Vagina (tissue), 2 donors: ENCODE data around the gene KRTAP5-2. TPM values are rescaled to one million over a fixed set of nuclear protein-coding genes. Genes with fewer than 3 reads are reported as not detected.

Experiments
- DNase-seq, 2 donors: peaks; one replicate each; pipeline ENCODE4 v3.0.0-alpha.2; 2017; ENCODE audit errors: extremely low spot score in 2 of 2
- H3K27ac ChIP-seq: fragments of 200-600 bp; sonication (generic); one replicate; pipeline ENCODE4 v1.5.1; 2019
- H3K27me3 ChIP-seq: fragments of 200-600 bp; sonication (generic); one replicate; pipeline ENCODE4 v1.5.1; 2019
- H3K36me3 ChIP-seq, 2 donors: fragments of 200-600 bp; sonication (generic); one replicate each; pipeline ENCODE4 v1.5.1; 2017 to 2019
- H3K4me1 ChIP-seq: fragments of 200-600 bp; sonication (generic); one replicate; pipeline ENCODE4 v1.5.1; 2019
- H3K4me3 ChIP-seq, 2 donors: fragments of 200-600 bp; sonication (generic); 1 replicate in 1 of 2; 2 replicates in 1 of 2; pipeline ENCODE4 v1.5.1; 2016 to 2019
- H3K9me3 ChIP-seq: fragments of 200-600 bp; sonication (generic); one replicate; pipeline ENCODE4 v1.5.1; 2019
- CTCF ChIP-seq, 3 experiments: fragments of 450-650 bp in 2 of 3; fragments of 200-600 bp in 1 of 3; sonication (generic) in 1 of 3; IDR thresholded peaks; one replicate each; pipeline ENCODE4 v1.5.1; 2017 to 2019; ENCODE audit warnings: antibody characterized with exemption in 3 of 3, mild to moderate bottlenecking in 2 of 3, moderate library complexity in 2 of 3
- POLR2A ChIP-seq, 2 donors: fragments of 450-650 bp; IDR thresholded peaks; one replicate each; pipeline ENCODE4 v1.6.1; 2017; ENCODE audit warnings: antibody characterized with exemption in 2 of 2, mild to moderate bottlenecking in 2 of 2, moderate library complexity in 2 of 2
- POLR2AphosphoS5 ChIP-seq, 2 donors: sonication (generic); formaldehyde crosslinking; IDR thresholded peaks; one replicate each; pipeline ENCODE4 v1.9.0; 2017; ENCODE audit warnings: antibody characterized with exemption in 2 of 2, mild to moderate bottlenecking in 2 of 2, low read depth in 1 of 2; ENCODE audit not compliant: insufficient read depth in 1 of 2
- intact Hi-C: fragments of 100-400 bp; cut with DNase I; formaldehyde crosslinking; loops from one replicate; pipeline ENCODE4 v1.15.1; 2023
- total RNA-seq: library from RNA; depleted of rRNA; stranded (reverse); fragments of >200 nt; gene quantifications from one replicate; pipeline ENCODE4 v1.2.3, GENCODE V29; 2016

The KRTAP5-2 gene
- total RNA-seq, 1 donor from 2014 or later, result not detected

DNA sequence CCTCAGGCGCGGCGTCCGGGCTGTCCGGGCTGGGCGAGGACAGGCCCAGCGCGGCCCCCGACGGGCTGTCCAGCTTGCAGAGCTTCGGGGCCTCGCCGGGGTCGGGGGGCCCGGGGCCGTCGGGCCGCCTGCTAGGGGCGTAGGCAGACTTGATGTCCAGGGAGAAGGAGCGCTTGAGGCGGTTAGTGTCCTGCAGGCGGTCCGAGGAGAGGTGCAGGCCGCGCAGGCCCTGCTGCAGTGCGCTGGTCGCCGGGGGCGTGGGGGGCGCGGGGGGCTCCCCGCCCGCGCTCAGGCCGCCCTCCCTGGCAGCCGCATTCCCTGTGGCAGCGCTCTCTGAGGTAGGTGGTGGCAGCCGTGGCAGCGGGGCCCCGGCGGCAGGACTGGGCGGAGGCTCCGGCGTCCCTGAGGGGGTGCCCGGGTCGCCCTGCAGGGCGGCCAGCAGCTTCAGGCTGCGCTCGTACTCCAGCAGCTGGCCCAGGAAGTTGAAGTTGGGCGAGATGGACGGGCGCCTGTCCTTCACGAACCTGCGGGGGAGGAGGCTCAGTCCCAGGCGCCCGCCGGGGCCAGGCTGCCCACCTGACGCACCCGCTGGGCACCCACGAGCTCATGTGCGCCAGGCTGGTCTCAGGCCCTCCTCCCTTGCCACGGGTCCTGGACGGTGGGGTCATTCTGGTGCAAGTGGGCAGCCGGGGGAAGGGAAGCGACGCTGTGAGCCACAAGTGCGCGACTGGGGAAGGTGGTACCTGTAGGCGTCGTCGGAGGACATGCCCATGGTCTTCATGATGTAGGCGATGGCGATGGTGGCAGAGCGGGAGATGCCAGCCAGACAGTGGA, 40.8 kb downstream of the KRTAP5-2 start:
- Histone ChIP-seq H3K27me3 (no peaks in the 10 kb centered on the region), H3K4me3 (peak overlapping the region in 1 of 2 donors; percentile 11), H3K36me3 (no peaks in the 10 kb centered on the region), H3K27ac (peak overlapping the region; percentile 80), H3K9me3 (no peaks in the 10 kb centered on the region), H3K4me1 (peaks cover 29% of the 10 kb centered on the region)
- no peak for TF ChIP-seq POLR2A (IDR thresholded peaks at IDR 0.05)
- peak in 1 of 2 donors; percentile 28 for TF ChIP-seq POLR2AphosphoS5 (IDR thresholded peaks at IDR 0.05; ENCODE audit: insufficient read depth in 1 of 2, low read depth in 1 of 2)
- no peak for DNase-seq
- intact Hi-C loops, result no loop called here

DNA sequence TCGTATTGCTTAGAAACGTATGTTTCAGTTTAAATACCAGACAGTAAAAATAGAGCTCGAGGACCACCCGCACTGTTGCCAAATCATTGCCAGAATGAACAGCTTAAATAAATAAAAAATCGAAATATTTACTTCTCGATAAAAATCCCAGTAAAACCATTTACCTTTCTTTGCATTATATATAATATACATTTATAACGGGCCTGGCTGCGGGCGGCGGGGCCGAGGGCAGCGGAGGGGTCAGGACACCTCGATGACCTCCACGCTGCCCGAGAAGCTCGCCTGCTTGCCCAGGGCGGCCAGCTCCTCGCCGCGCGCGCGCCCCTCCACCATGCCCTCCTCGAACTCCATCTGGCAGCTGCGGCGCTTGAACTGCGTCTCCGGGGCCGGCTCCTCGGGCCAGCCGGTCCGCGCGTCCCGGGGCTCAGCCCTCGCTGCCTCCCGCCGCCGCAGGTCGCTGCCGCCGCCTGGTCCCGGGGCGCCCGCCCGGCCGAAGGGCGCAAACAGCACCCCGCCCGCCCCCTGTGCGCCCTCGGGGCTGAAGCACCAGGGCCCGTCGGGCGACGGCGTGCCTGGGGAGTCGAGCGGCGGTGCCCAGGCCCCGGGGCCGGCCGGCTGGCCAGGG, 41.7 kb downstream of the KRTAP5-2 start:
- H3K27me3 ChIP-seq, result no peaks in the 10 kb centered on the region
- no peaks in the 10 kb centered on the region for H3K36me3 ChIP-seq
- no peak for DNase-seq
- intact Hi-C loops, result no loop called here
- H3K4me1 ChIP-seq, result peaks cover 29% of the 10 kb centered on the region
- no peak overlapping the region for H3K27ac ChIP-seq
- TF ChIP-seq POLR2A (IDR thresholded peaks at IDR 0.05), result no peak
- TF ChIP-seq POLR2AphosphoS5 (IDR thresholded peaks at IDR 0.05; ENCODE audit: insufficient read depth in 1 of 2, low read depth in 1 of 2), result no peak
- TF ChIP-seq CTCF (IDR thresholded peaks at IDR 0.05), result no peak
- H3K9me3 ChIP-seq, result no peaks in the 10 kb centered on the region
- no peak overlapping the region for H3K4me3 ChIP-seq

- H3K36me3 ChIP-seq, result no peaks in the 10 kb centered on the region
- intact Hi-C loops, result no loop called here
- no peak overlapping the region for H3K4me3 ChIP-seq
- no peak for DNase-seq
- no peak overlapping the region for H3K27ac ChIP-seq
- no peak for TF ChIP-seq CTCF (IDR thresholded peaks at IDR 0.05)
- no peak for TF ChIP-seq POLR2AphosphoS5 (IDR thresholded peaks at IDR 0.05; ENCODE audit: insufficient read depth in 1 of 2, low read depth in 1 of 2)
- TF ChIP-seq POLR2A (IDR thresholded peaks at IDR 0.05), result no peak
- peaks cover 29% of the 10 kb centered on the region for H3K4me1 ChIP-seq
- no peaks in the 10 kb centered on the region for H3K9me3 ChIP-seq
- no peaks in the 10 kb centered on the region for H3K27me3 ChIP-seq
Measured at GRCh38 chr11:1555713-1556153, 42.4 kb downstream of the KRTAP5-2 start.

DNA sequence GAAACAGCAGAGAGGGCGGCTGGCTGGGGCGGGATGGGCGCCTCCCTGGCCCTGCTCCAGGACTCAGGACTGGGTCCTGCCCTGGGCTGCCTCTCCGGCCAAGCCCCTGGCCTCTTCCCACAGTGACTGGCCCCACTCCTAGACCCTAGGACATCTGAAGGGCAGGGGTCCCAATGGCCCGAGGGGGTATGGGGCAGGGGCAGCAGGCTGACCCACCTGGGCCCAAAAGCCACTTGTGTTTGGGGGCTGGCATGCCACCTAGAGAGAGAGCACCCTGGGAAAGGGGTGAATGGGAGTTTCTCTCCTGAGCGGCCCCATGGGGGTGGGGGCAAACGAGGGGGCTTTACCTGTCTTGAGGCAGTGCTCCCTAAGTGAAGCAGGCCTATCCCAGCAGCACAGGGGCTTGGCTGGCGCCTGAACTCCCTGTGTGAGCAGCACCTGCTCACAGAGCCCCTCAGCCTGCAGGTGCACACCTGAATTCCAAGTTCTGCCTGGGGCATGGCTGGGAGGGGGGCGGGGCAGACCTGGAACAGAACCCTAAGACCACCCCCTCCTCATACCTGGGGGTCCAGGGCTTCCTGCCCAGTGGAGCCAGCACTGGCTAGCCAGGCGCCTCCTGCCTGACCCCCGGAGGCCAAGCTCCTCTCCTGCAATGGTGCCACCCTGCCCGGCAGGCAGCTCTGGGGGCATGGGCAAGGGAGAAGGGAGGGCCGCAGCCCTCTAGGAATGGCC, 42.9 kb downstream of the KRTAP5-2 start:
- Histone ChIP-seq H3K36me3 (no peaks in the 10 kb centered on the region), H3K27me3 (no peaks in the 10 kb centered on the region), H3K4me1 (peaks cover 28% of the 10 kb centered on the region), H3K4me3 (no peak overlapping the region), H3K27ac (no peak overlapping the region), H3K9me3 (no peaks in the 10 kb centered on the region)
- intact Hi-C loops, result no loop called here
- TF ChIP-seq CTCF (IDR thresholded peaks at IDR 0.05) (no peak), POLR2A (IDR thresholded peaks at IDR 0.05) (no peak), POLR2AphosphoS5 (IDR thresholded peaks at IDR 0.05; ENCODE audit: insufficient read depth in 1 of 2, low read depth in 1 of 2) (no peak)
- no peak for DNase-seq

GRCh38 chr11:1553808-1554594, 44.1 kb downstream of the KRTAP5-2 start:
- H3K27ac ChIP-seq, result no peak overlapping the region
- DNase-seq, result no peak
- intact Hi-C loops, result no loop called here
- H3K36me3 ChIP-seq, result no peaks in the 10 kb centered on the region
- H3K27me3 ChIP-seq, result no peaks in the 10 kb centered on the region
- no peak overlapping the region for H3K4me3 ChIP-seq
- TF ChIP-seq CTCF (IDR thresholded peaks at IDR 0.05) (no peak), POLR2A (IDR thresholded peaks at IDR 0.05) (no peak), POLR2AphosphoS5 (IDR thresholded peaks at IDR 0.05; ENCODE audit: insufficient read depth in 1 of 2, low read depth in 1 of 2) (no peak)
- H3K4me1 ChIP-seq, result peaks cover 17% of the 10 kb centered on the region
- no peaks in the 10 kb centered on the region for H3K9me3 ChIP-seq
